Endothelial cell of umbilical vein (primary cell): ENCODE measurements around the gene SMAP1.

ENCODE experiments used
- EZH2 ChIP-seq: IDR thresholded peaks from 2 replicates; pipeline ENCODE4 v1.6.1; 2012; ENCODE audit warnings: borderline replicate concordance, low read depth, mild to moderate bottlenecking, moderate library complexity, low read length, inconsistent platforms; ENCODE audit not compliant: severe bottlenecking
- MYC ChIP-seq: IDR thresholded peaks from one replicate; pipeline ENCODE4 v1.6.1; 2011; ENCODE audit warnings: mild to moderate bottlenecking, low read depth, low read length

- no peak for TF ChIP-seq MYC
- TF ChIP-seq EZH2: no peak
These were observed 171.9 kb downstream of the SMAP1 start for GRCh38 chr6:70839286-70840266.
